ENCODE data around the gene BCR. TPM values are rescaled to one million over a fixed set of nuclear protein-coding genes. Genes with fewer than 3 reads are reported as not detected.

BCR gene
- total RNA-seq, 1 experiment from 2014 or later: 6.6 TPM

- DNase-seq (ENCODE audit: low read depth): no peak
These were observed 4.3 kb upstream of the BCR start for GRCh38 chr22:23175817-23176644.

- DNase-seq (ENCODE audit: low read depth): no peak
These were observed 3.7 kb upstream of the BCR start for GRCh38 chr22:23176645-23177027.

GRCh38 chr22:23177197-23177596 is 3.1 kb upstream of the BCR start:
- DNase-seq (ENCODE audit: low read depth): no peak

- DNase-seq (ENCODE audit: low read depth): peak; percentile 38
These were observed 1.6 kb upstream of the BCR start for GRCh38 chr22:23178512-23179254.

GRCh38 chr22:23179381-23180299 is 669 bp upstream of the BCR start:
- no peak for DNase-seq (ENCODE audit: low read depth)

- no peak for DNase-seq (ENCODE audit: low read depth)
These were observed 798 bp downstream of the BCR start for GRCh38 chr22:23180893-23181720.

- DNase-seq (ENCODE audit: low read depth): no peak
These were observed 1.5 kb downstream of the BCR start for GRCh38 chr22:23181721-23182308.

GRCh38 chr22:23182309-23183060 is 2.2 kb downstream of the BCR start:
- no peak for DNase-seq (ENCODE audit: low read depth)

GRCh38 chr22:23183061-23183698 is 2.9 kb downstream of the BCR start:
- DNase-seq (ENCODE audit: low read depth): peak; percentile 63

- no peak for DNase-seq (ENCODE audit: low read depth)
These were observed 3.9 kb downstream of the BCR start for GRCh38 chr22:23184100-23184763.

GRCh38 chr22:23184764-23185113 is 4.4 kb downstream of the BCR start:
- DNase-seq (ENCODE audit: low read depth): no peak

- DNase-seq (ENCODE audit: low read depth): no peak
These were observed 6.9 kb downstream of the BCR start for GRCh38 chr22:23187211-23187610.

GRCh38 chr22:23187871-23188700 is 7.8 kb downstream of the BCR start:
- DNase-seq (ENCODE audit: low read depth): no peak

GRCh38 chr22:23190526-23190925 is 10.2 kb downstream of the BCR start:
- no peak for DNase-seq (ENCODE audit: low read depth)

- DNase-seq (ENCODE audit: low read depth): no peak
These were observed 11.8 kb downstream of the BCR start for GRCh38 chr22:23192133-23192532.

- DNase-seq (ENCODE audit: low read depth): no peak
These were observed 12.2 kb downstream of the BCR start for GRCh38 chr22:23192558-23192957.

GRCh38 chr22:23193196-23193827 is 13.0 kb downstream of the BCR start:
- DNase-seq (ENCODE audit: low read depth): no peak

GRCh38 chr22:23193882-23194281 is 13.6 kb downstream of the BCR start:
- no peak for DNase-seq (ENCODE audit: low read depth)
